Upper lobe of left lung (tissue), 6 donors: ENCODE measurements around the gene FLOT1. TPM values are rescaled to one million over a fixed set of nuclear protein-coding genes. Genes with fewer than 3 reads are reported as not detected.
A peak's percentile ranks its signal among the peaks of the same experiment; 100 is the strongest.
"Not testable (repeated sequence)": the region's sequence is repeated elsewhere in the genome, so short reads cannot be mapped to it uniquely, and the experiment has no call there.

Experiments used
- ATAC-seq, 2 donors: fragments of 200-7000 bp; cut with Tn5 transposase; one replicate each; pipeline ENCODE4 v1.9.1; 2022; ENCODE audit warnings: mild to moderate bottlenecking in 2 of 2, moderate library complexity in 2 of 2; ENCODE audit not compliant: low FRiP score in 2 of 2
- DNase-seq, 2 donors: peaks; one replicate each; pipeline ENCODE4 v3.0.0-alpha.2; 2019 to 2020
- H3K27ac ChIP-seq, 4 donors: fragments of 200-600 bp; sonication (generic); one replicate each; pipeline ENCODE4 v1.5.1; 2016 to 2019
- H3K27me3 ChIP-seq, 4 donors: fragments of 200-600 bp; sonication (generic); one replicate each; pipeline ENCODE4 v1.5.1; 2017 to 2019
- H3K36me3 ChIP-seq, 4 donors: fragments of 200-600 bp; sonication (generic); one replicate each; pipeline ENCODE4 v1.5.1; 2016 to 2019
- H3K4me1 ChIP-seq, 4 donors: fragments of 200-600 bp; sonication (generic); one replicate each; pipeline ENCODE4 v1.5.1; 2018 to 2019
- H3K4me3 ChIP-seq, 4 donors: fragments of 200-600 bp; sonication (generic); one replicate each; pipeline ENCODE4 v1.5.1; 2017 to 2019; ENCODE audit warnings: mild to moderate bottlenecking in 2 of 4, moderate library complexity in 1 of 4
- H3K9me3 ChIP-seq, 4 donors: fragments of 200-600 bp; sonication (generic); one replicate each; pipeline ENCODE4 v1.5.1; 2018 to 2019
- EP300 ChIP-seq, 4 donors: sonication (generic); formaldehyde crosslinking; IDR thresholded peaks; one replicate each; pipeline ENCODE4 v1.5.1; 2017; ENCODE audit warnings: antibody characterized with exemption in 4 of 4, control low read depth in 2 of 4
- POLR2A ChIP-seq, 4 donors: fragments of 450-650 bp; IDR thresholded peaks; one replicate each; pipeline ENCODE4 v1.5.1; 2016 to 2017; ENCODE audit warnings: antibody characterized with exemption in 4 of 4, mild to moderate bottlenecking in 2 of 4
- POLR2AphosphoS5 ChIP-seq, 2 donors: sonication (generic); formaldehyde crosslinking; IDR thresholded peaks; one replicate each; pipeline ENCODE4 v1.5.1; 2017; ENCODE audit warnings: antibody characterized with exemption in 2 of 2
- WGBS, 2 donors: methylation state at CpG; one replicate each; pipeline ENCODE4 v1.1.5; 2017 to 2018; 5-methylcytosine and 5-hydroxymethylcytosine counted together
- total RNA-seq, 6 donors: library from RNA; depleted of rRNA in 4 of 6; stranded (reverse); fragments of >200 nt in 4 of 6; gene quantifications; one replicate each; pipeline versions ENCODE4 v1.1.0 to v1.2.1, GENCODE V29; 2016 to 2021
- TF ChIP-seq, protein P1 (sequence below), 6 experiments: fragments of 450-650 bp in 4 of 6; fragments of 200-600 bp in 2 of 6; sonication (generic) in 2 of 6; IDR thresholded peaks; one replicate each; pipeline ENCODE4 v1.5.1; 2016 to 2019; ENCODE audit warnings: antibody characterized with exemption in 6 of 6
- donor health status: DM: no; HTN: no; CAD: no; lungs with moderate emphysema.
- donor health status: DM: no; HTN: yes; CAD: no; lungs with severe emphysema.

FLOT1 gene
- total RNA-seq, 6 donors from 2014 or later = 133 to 212 (median 143) TPM

DNA sequence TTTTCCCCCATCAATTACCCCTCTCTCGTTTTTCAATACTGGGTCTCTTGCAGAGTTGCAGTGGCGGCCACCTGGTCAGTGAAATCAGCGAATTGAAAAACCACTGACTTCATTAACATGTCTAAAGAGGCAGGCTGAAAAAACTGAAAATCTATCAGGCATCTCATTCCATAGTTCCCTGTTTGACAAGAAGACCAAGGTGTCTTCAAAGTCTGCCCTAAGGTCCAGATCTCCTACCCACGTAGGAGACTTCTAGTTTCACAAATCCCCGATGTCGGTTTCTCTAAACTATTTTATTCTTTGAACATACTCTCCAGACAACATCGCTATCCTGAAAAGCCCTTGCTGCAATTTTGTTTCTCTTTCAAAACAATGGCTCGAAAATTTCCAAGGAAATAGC lies 23.1 kb downstream of the FLOT1 start:
- DNase-seq (no peak), ATAC-seq (no peak)
- no peaks in the 10 kb centered on the region for H3K9me3 ChIP-seq
- H3K4me1 ChIP-seq = peaks cover 41 to 57% (median 55%) of the 10 kb centered on the region in 4 donors
- peaks cover 14 to 28% (median 18%) of the 10 kb centered on the region in 4 donors for H3K36me3 ChIP-seq
- TF ChIP-seq POLR2A (IDR thresholded peaks at IDR 0.05) (no peak), EP300 (IDR thresholded peaks at IDR 0.05) (no peak), POLR2AphosphoS5 (IDR thresholded peaks at IDR 0.05) (no peak)
- TF ChIP-seq, protein P1, sequence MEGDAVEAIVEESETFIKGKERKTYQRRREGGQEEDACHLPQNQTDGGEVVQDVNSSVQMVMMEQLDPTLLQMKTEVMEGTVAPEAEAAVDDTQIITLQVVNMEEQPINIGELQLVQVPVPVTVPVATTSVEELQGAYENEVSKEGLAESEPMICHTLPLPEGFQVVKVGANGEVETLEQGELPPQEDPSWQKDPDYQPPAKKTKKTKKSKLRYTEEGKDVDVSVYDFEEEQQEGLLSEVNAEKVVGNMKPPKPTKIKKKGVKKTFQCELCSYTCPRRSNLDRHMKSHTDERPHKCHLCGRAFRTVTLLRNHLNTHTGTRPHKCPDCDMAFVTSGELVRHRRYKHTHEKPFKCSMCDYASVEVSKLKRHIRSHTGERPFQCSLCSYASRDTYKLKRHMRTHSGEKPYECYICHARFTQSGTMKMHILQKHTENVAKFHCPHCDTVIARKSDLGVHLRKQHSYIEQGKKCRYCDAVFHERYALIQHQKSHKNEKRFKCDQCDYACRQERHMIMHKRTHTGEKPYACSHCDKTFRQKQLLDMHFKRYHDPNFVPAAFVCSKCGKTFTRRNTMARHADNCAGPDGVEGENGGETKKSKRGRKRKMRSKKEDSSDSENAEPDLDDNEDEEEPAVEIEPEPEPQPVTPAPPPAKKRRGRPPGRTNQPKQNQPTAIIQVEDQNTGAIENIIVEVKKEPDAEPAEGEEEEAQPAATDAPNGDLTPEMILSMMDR (IDR thresholded peaks at IDR 0.05) = no peak
- H3K27me3 ChIP-seq = no peaks in the 10 kb centered on the region
- H3K4me3 ChIP-seq = peak overlapping the region in 3 of 4 donors; percentile 64 to 87 (median 77)
- peak overlapping the region; percentile 85 to 95 (median 92) for H3K27ac ChIP-seq
- WGBS, 2 donors = 18 to 20% methylated on average over 8 of the region's 8 CpGs

DNA sequence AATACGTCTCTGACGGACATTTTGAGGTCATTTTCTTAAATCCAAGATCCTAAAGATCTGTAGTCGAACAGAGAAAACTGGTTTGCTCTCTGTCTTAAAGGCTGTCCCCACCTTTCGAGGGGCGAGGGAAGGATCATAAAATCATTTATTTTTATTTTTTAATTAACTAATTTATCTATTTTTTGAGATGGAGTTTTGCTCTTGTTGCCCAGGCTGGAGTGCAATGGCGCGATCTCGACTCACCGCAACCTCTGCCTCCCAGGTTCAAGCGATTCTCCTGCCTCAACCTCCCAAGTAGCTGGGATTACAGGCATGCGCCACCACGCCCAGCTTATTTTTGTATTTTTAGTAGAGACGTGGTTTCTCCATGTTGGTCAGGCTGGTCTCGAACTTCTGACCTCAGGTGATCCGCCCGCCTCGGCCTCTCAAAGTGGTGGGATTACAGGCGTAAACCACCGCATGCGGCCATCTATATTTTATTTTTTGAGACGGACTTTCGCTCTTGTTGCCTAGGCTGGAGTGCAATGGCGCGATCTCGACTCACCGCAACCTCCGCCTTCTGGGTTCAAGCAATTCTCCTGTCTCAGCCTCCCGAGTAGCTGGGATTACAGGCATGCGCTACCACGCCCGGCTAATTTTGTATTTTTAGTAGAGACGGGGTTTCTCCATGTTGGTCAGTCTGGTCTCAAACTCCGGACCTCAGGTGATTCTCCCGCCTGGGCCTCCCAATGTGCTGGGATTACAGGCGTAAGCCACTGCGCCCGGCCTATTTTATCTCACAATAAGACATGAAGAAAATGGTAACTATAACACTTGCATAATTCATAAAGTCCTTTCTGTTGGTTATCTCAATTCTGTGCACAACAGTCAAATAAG lies 24.4 kb downstream of the FLOT1 start:
- not testable (repeated sequence) for H3K9me3 ChIP-seq, DNase-seq, H3K27me3 ChIP-seq, ATAC-seq
- Histone ChIP-seq H3K27ac (peak overlapping the region; percentile 88 to 93 (median 92)), H3K4me1 (peaks cover 41 to 44% (median 44%) of the 10 kb centered on the region in 4 donors), H3K36me3 (peaks cover 1 to 26% (median 11%) of the 10 kb centered on the region in 4 donors), H3K4me3 (peak overlapping the region in 3 of 4 donors; percentile 61 to 76 (median 63))
- 76 to 80% methylated on average over 37 of the region's 37 CpGs for WGBS, 2 donors
- TF ChIP-seq, protein P1 (IDR thresholded peaks at IDR 0.05) = peak in 2 of 6 experiments; percentile 0 to 2

DNA sequence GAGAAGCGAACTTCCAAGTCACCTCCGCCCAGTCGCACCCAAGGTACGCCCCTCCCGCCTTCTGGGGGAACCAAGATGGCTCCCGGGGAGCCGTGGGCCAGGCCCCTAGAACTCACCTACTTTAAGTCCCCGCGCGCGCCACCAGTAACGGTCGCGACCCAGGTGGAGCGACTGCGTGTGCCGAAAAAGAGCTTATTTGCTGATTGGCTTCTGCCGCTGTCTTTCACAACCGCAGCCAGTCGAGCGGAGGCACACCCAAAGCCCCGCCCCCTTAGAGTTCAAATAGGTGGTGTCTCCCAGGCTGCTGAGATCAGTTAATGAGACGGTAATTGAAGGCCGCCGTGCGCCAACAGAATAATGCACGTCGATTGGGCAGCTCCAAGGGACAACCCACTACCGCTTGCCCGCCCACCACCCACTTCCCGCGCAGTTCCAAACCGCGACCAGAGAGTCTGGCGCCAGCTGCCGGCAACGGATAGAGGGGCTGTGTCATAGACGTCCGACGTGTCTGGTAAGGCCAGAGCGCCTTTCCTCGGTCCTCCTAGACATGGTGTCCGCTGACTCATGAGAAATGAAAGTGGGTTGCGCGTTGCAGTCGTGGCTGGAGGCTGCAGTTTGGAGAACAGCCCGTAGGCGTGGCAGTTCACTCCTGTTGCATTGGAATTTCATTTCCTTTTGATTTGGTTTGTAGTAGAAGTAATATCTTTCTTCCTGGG lies 25.2 kb downstream of the FLOT1 start, which contains the start of gene MDC1:
MDC1 (minus strand) TSS at position 153 of the 716 bp plus-strand sequence. CDS start 2,106 bp downstream, outside the sequence.
- Histone ChIP-seq H3K27me3 (no peaks in the 10 kb centered on the region), H3K4me1 (peaks cover 35 to 37% (median 37%) of the 10 kb centered on the region in 4 donors), H3K4me3 (peak within 1 kb of the TSS; percentile 52 to 76 (median 62)), H3K27ac (peak within 1 kb of the TSS; percentile 91 to 93 (median 92)), H3K9me3 (no peaks in the 10 kb centered on the region), H3K36me3 (peaks cover 0 to 26% (median 14%) of the 10 kb centered on the region in 4 donors)
- TF ChIP-seq EP300 (IDR thresholded peaks at IDR 0.05) = peak in 1 of 4 donors; percentile 2
- TF ChIP-seq, protein P1 (IDR thresholded peaks at IDR 0.05) = peak in 5 of 6 experiments; percentile 44 to 77 (median 64)
- TF ChIP-seq POLR2A (IDR thresholded peaks at IDR 0.05) = peak in 3 of 4 donors; percentile 21 to 89 (median 61)
- TF ChIP-seq POLR2AphosphoS5 (IDR thresholded peaks at IDR 0.05) = peak; percentile 97
- DNase-seq = peak; percentile 96 to 100
- ATAC-seq = peak; percentile 91 to 97
- WGBS, 2 donors = 1 to 3% methylated on average over 16 to 45 of the region's 48 CpGs

DNA sequence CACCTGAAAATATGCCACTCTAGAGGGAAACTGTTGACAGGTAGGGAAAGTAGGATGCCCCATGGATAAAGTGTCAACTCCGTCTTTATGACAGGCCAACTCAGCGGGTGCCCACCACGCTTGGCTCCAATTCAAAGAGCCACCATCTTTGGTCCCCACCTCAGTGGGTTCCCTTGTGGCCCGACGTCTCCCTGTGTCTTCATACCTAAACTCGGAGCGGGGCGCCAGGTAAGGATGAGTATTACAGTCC lies 25.7 kb downstream of the FLOT1 start:
- no peaks in the 10 kb centered on the region for H3K27me3 ChIP-seq
- TF ChIP-seq, protein P1 (IDR thresholded peaks at IDR 0.05) = no peak
- no peak for TF ChIP-seq EP300 (IDR thresholded peaks at IDR 0.05)
- no peak for TF ChIP-seq POLR2A (IDR thresholded peaks at IDR 0.05)
- no peak for TF ChIP-seq POLR2AphosphoS5 (IDR thresholded peaks at IDR 0.05)
- H3K9me3 ChIP-seq = no peaks in the 10 kb centered on the region
- peak overlapping the region; percentile 52 to 76 (median 62) for H3K4me3 ChIP-seq
- 3 to 4% methylated on average over 8 of the region's 8 CpGs for WGBS, 2 donors
- H3K27ac ChIP-seq = peak overlapping the region; percentile 91 to 93 (median 92)
- ATAC-seq (no peak), DNase-seq (no peak)
- peaks cover 0 to 29% (median 19%) of the 10 kb centered on the region in 4 donors for H3K36me3 ChIP-seq
- H3K4me1 ChIP-seq = peaks cover 30 to 32% (median 32%) of the 10 kb centered on the region in 4 donors
